HG03025 (cell line): ENCODE data around the gene SIL1.
"Not testable (repeated sequence)": the region's sequence is repeated elsewhere in the genome, so short reads cannot be mapped to it uniquely, and the experiment has no call there.

ENCODE experiments used
- ATAC-seq: cut with Tn5 transposase; IDR thresholded peaks from one replicate; pipeline ENCODE4 v1.9.1; 2021; ENCODE audit warnings: mild to moderate bottlenecking, moderate library complexity; ENCODE audit not compliant: unreplicated experiment, low FRiP score

SIL1 gene

GRCh38 chr5:139197710-139198669 is at the start of gene SIL1:
Gene SIL1 (minus strand): TSS chr5:139198368. CDS start chr5:139127843, 70,525 bp downstream.
- peak; percentile 88 for ATAC-seq

GRCh38 chr5:139246394-139246793 is 48.2 kb upstream of the SIL1 start:
- no peak for ATAC-seq

- ATAC-seq: no peak
These were observed 47.6 kb upstream of the SIL1 start for GRCh38 chr5:139245637-139246339.

GRCh38 chr5:139243425-139243970 is 45.3 kb upstream of the SIL1 start:
- ATAC-seq: no peak

- ATAC-seq: no peak
These were observed 43.0 kb upstream of the SIL1 start for GRCh38 chr5:139241139-139241538.

GRCh38 chr5:139236479-139236878 is 38.3 kb upstream of the SIL1 start:
- ATAC-seq: no peak

GRCh38 chr5:139232147-139232724 is 34.1 kb upstream of the SIL1 start:
- no peak for ATAC-seq

- ATAC-seq: no peak
These were observed 30.1 kb upstream of the SIL1 start for GRCh38 chr5:139228201-139228803.

GRCh38 chr5:139226131-139226530 is 28.0 kb upstream of the SIL1 start:
- ATAC-seq: no peak

- no peak for ATAC-seq
These were observed 25.3 kb upstream of the SIL1 start for GRCh38 chr5:139223481-139223880.

GRCh38 chr5:139222346-139222745 is 24.2 kb upstream of the SIL1 start:
- no peak for ATAC-seq

GRCh38 chr5:139218038-139218437 is 19.9 kb upstream of the SIL1 start:
- not testable (repeated sequence) for ATAC-seq

GRCh38 chr5:139215107-139215975 is 17.2 kb upstream of the SIL1 start:
- ATAC-seq: no peak

- ATAC-seq: no peak
These were observed 16.5 kb upstream of the SIL1 start for GRCh38 chr5:139214646-139215045.

GRCh38 chr5:139212906-139213305 is 14.7 kb upstream of the SIL1 start:
- ATAC-seq: no peak

- ATAC-seq: no peak
These were observed 14.3 kb upstream of the SIL1 start for GRCh38 chr5:139212486-139212885.

GRCh38 chr5:139210585-139210984 is 12.4 kb upstream of the SIL1 start:
- no peak for ATAC-seq

GRCh38 chr5:139207297-139208000 is 9.3 kb upstream of the SIL1 start:
- no peak for ATAC-seq

GRCh38 chr5:139205586-139205985 is 7.4 kb upstream of the SIL1 start:
- no peak for ATAC-seq
